WI38 (cell line): ENCODE data around the gene EPHB6.

Experiments used
- H3K4me3 ChIP-seq: 2 replicates; pipeline ENCODE4 v1.5.1; 2011; ENCODE audit warnings: low read depth, mild to moderate bottlenecking, control low read depth, low read length
- CTCF ChIP-seq: IDR thresholded peaks from 2 replicates; pipeline ENCODE4 v1.5.1; 2012; ENCODE audit warnings: low read depth, mild to moderate bottlenecking, control low read depth, low read length

EPHB6 gene

DNA sequence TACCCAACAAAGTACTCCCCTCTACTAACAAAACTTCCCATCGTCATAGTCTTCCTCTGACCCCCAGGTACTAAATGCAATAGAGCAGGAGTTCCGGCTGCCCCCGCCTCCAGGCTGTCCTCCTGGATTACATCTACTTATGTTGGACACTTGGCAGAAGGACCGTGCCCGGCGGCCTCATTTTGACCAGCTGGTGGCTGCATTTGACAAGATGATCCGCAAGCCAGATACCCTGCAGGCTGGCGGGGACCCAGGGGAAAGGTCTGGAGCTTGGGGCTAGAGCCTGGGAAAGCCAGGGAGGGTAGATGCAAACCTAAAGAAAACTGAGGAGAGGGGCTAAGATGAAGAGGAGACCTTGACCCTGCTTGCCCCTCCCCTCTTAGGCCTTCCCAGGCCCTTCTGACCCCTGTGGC, 15.3 kb downstream of the EPHB6 start:
- no peak overlapping the region for H3K4me3 ChIP-seq
- no peak for TF ChIP-seq CTCF

DNA sequence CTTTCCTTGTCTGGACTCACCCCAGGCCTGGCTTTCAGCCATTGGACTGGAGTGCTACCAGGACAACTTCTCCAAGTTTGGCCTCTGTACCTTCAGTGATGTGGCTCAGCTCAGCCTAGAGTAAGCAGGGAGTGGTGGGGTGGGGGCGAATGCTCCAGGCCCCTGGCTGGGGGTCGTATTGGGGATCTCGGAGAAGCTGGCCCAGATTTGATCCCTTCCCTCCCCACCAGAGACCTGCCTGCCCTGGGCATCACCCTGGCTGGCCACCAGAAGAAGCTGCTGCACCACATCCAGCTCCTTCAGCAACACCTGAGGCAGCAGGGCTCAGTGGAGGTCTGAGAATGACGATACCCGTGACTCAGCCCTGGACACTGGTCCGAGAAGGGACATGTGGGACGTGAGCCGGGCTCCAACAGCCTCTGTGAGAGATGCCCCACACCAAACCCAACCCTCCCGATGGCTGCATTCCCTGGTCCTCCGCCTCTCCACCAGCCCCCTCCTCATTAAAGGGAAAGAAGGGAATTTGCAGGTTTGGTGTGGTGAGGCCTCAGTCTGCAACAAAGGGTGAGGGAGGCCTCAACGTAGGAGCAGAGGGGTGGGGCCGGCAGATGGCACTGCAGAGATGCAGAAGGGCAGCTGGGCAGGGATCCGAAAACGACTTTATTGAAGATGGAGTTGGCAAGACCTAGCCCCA, 15.8 kb downstream of the EPHB6 start:
- TF ChIP-seq CTCF: no peak
- H3K4me3 ChIP-seq: no peak overlapping the region

DNA sequence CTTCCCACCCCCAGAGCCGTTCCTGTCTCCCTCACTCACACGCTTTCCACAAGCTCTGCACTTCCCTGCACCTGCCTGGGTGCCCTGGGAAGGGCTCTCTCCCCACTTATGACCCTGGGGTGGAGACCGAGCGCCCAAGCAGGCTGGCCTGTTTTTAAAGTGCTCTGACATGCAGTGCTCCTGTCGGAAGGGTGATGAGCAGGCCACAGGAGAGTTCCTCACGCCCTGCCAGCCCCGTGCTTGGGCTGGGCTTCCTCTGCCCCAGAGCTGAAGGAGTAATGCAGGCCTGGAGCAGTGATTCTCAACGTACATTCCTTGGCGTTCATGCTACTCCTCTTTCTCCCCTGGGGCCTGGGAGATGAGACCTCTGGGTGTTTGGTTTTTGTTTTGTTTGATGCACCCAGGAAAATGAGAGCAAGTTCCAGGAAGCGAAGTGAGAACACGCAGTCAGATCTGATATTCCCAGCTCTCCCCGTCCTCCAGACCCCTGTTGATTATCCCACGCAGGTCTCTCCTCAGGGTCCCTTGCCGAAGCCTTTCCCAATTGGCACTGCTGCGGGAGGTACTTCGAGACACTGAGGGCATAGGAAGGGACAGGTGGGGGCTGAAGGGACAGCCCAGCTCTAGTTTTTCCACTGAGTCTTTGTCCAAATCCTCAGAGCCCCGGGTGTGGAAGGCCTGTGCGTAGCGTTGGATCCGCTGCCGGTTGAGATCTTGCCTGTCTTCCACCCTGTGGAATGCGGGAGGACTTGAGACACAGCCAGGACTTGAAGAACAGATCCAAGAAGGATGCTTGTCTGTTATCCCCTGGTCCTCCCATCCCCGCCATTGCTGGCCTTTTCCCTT, 16.6 kb downstream of the EPHB6 start:
- H3K4me3 ChIP-seq: no peak overlapping the region
- TF ChIP-seq CTCF: no peak

GRCh38 chr7:142872106-142872675, 17.3 kb downstream of the EPHB6 start:
- TF ChIP-seq CTCF: no peak
- no peak overlapping the region for H3K4me3 ChIP-seq

DNA sequence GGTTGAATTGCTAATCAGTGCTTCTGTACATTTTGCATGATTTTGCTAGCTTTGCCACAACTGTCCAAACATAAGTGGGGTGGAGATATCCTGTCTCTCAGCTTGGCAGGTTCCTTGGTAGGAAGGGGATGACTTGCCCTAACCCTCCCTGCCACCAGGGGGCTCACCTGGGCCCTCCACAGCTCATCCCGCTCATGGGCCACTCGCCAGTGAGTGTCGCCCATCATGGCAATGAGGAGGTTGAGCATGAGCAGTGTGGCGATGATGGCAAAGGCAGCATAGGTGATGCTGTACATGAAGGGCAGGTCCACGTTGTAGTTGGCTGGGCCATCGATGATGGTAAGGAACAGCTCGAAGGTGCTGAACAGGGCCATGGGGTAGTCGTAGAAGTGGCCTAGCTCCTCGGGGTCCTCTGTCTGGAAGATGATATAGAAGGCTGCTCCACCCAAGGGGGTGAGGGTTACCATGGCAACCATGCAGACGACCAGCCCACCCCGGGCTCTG, 18.5 kb downstream of the EPHB6 start:
- no peak overlapping the region for H3K4me3 ChIP-seq
- TF ChIP-seq CTCF: peak; percentile 21; the same call in 1 of the 2 replicates

DNA sequence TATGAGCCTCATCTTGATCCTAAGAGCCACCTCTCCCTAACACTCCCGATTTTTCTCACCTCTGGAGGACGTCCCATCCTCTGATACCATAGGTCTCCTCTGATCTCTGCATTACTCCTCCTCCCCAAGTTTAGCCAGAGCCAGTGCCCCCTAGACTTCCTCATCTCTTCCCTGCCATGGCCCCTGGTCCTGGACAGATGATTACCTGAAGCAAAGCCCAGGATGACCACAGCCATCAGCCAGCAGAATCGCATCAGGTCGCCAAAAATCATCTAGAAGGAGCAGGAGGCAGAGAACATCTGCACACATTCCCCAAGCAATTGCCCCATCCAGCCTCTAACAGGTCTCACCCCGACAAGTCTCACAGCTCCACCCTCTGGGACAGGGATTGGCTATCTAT, 19.0 kb downstream of the EPHB6 start:
- no peak for TF ChIP-seq CTCF
- H3K4me3 ChIP-seq: no peak overlapping the region
